Measurements from ENCODE around the gene FZR1. TPM values are rescaled to one million over a fixed set of nuclear protein-coding genes. Genes with fewer than 3 reads are reported as not detected.
"Not testable (repeated sequence)": the region's sequence is repeated elsewhere in the genome, so short reads cannot be mapped to it uniquely, and the experiment has no call there.

Gene FZR1
- total and polyA plus RNA-seq, 2 of the 4 experiments (the other 2 are of a cell fraction), result 21.5 to 47.8 TPM

DNA sequence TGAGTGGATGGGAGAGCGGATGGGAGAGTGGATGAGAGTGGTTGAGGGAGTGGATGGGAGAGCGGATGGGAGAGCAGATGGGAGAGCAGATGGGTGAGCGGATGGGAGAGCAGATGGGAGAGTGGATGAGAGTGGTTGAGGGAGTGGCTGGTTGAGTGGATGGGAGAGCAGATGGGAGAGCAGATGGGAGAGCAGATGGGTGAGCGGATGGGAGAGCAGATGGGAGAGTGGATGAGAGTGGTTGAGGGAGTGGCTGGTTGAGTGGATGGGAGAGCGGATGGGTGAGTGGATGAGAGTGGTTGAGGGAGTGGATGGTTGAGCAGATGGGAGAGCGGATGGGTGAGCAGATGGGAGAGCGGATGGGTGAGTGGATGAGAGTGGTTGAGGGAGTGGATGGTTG, 23.2 kb downstream of the FZR1 start:
- H3K4me2 ChIP-seq (ENCODE audit: low read depth, low read length); ATAC-seq (ENCODE audit: low read depth); H2AK5ac ChIP-seq (ENCODE audit: low read depth, low read length); H3K9me3 ChIP-seq (ENCODE audit: control insufficient read depth, insufficient read depth, low read length); H3K9ac ChIP-seq (ENCODE audit: low read depth, low read length); H3K4me3 ChIP-seq (ENCODE audit: insufficient read depth, low read depth, low read length); H3K9me1 ChIP-seq (ENCODE audit: insufficient read depth, low read length); H3K27me3 ChIP-seq (ENCODE audit: control insufficient read depth, insufficient read depth, low read length); H3K56ac ChIP-seq (ENCODE audit: extremely low read depth, insufficient read depth, low read length); H2AK9ac ChIP-seq (replicated peaks; ENCODE audit: low read depth, low read length, poor library complexity); H2BK5ac ChIP-seq (ENCODE audit: low read depth, low read length, poor library complexity, severe bottlenecking); H3K14ac ChIP-seq (replicated peaks; ENCODE audit: low read depth, low read length); BruUV-seq (replicated peaks); in situ Hi-C loops (cut with MboI; ENCODE audit: low sequenced_read_pairs); H3K23ac ChIP-seq (ENCODE audit: low read depth, low read length); intact Hi-C loops (cut with micrococcal nuclease); H2BK20ac ChIP-seq (ENCODE audit: low read depth, low read length); H4K5ac ChIP-seq (ENCODE audit: low read depth, low read length); H3K18ac ChIP-seq (ENCODE audit: low read depth, low read length); H2BK120ac ChIP-seq (ENCODE audit: low read depth, low read length); DNase-seq; H3K4me1 ChIP-seq (ENCODE audit: control insufficient read depth, insufficient read depth, low read length); H4K8ac ChIP-seq (ENCODE audit: low read depth in 2 of 2, low read length in 2 of 2); CTCF ChIA-PET; H2AFZ ChIP-seq (replicated peaks; ENCODE audit: low read length, poor library complexity); H3K27ac ChIP-seq (ENCODE audit: insufficient read depth, low read length); H2BK15ac ChIP-seq (ENCODE audit: low read depth, low read length); H3K4ac ChIP-seq (ENCODE audit: low read depth, low read length); H4K91ac ChIP-seq (ENCODE audit: insufficient read depth, low read depth, low read length); POLR2A ChIA-PET (ENCODE audit: unreplicated experiment); dilution Hi-C loops (cut with HindIII; ENCODE audit: low sequenced_read_pairs, unreplicated experiment): not testable (repeated sequence)
- Histone ChIP-seq H4K20me1 (ENCODE audit: insufficient read depth, low read length) (peaks cover 14% of the 10 kb centered on the region; the same call in 1 of the 2 replicates), H3K36me3 (ENCODE audit: control insufficient read depth, insufficient read depth, low read length) (peaks cover 70% of the 10 kb centered on the region), H3K79me1 (ENCODE audit: low read depth in 1 of 2, low read length in 2 of 2) (peaks cover 14 to 28% of the 10 kb centered on the region in 2 experiments)
- 100% methylated on average over 7 of the region's 7 CpGs; no CpG with 5 or more reads in 1 of the 2 experiments for WGBS, 2 experiments (ENCODE audit: extremely low coverage in 2 of 2, insufficient read length in 1 of 2)

All from IMR-90 (cell line).